K562 (cell line): ENCODE results near the gene CRHR1. TPM values are rescaled to one million over a fixed set of nuclear protein-coding genes. Genes with fewer than 3 reads are reported as not detected.

ENCODE experiments used
- ATAC-seq: fragments of 200-7000 bp; cut with Tn5 transposase; 3 replicates; pipeline ENCODE4 v1.9.1; 2020; ENCODE audit warnings: moderate library complexity
- BruUV-seq: library from RNA; stranded (reverse); fragments of 400-500 nt; replicated peaks from 2 replicates; lab custom pipeline; 2021; lab: Mats Ljungman, UMichigan
- CTCF ChIA-PET: fragments of 300-600 bp; formaldehyde crosslinking; extraction: SDS; loops from one replicate; lab custom pipeline; 2021; ENCODE audit warnings: low intra/inter-chr PET ratio; lab: Yijun Ruan, JAX
- POLR2A ChIA-PET: fragments of 300-600, 350-650 bp; sonication (Branson Sonifier 250); formaldehyde crosslinking; extraction: SDS; loops from one replicate; lab custom pipeline; 2021; ENCODE audit warnings: antibody characterized with exemption, inconsistent platforms; lab: Yijun Ruan, JAX
- DNase-seq, 4 experiments: peaks; one replicate each; pipeline versions ENCODE4 v3.0.0 to v3.0.0-alpha.2; 2011 to 2018; ENCODE audit warnings: low spot score in 3 of 4, mixed read lengths in 3 of 4; ENCODE audit errors: extremely low read depth in 1 of 4
- FAIRE-seq: peaks from 2 replicates; lab custom pipeline; 2011; peaks lifted over from hg19 to GRCh38; lab: Jason Lieb, UNC
- H2AFZ ChIP-seq: 2 replicates; pipeline ENCODE4 v1.6.0; 2011; ENCODE audit warnings: low read depth, low read length, control low read depth, inconsistent platforms
- H3K27ac ChIP-seq: fragments of 200-600 bp; 3 replicates; pipeline ENCODE4 v1.8.0; 2011; ENCODE audit warnings: low read depth, mild to moderate bottlenecking, control low read depth, inconsistent platforms, low read length, moderate library complexity, mixed read lengths; ENCODE audit errors: extremely low read depth
- H3K27me3 ChIP-seq, 2 experiments: fragments of 300-600 bp in 1 of 2; 2 replicates in 1 of 2; 3 replicates in 1 of 2; pipeline versions ENCODE4 v1.6.0 to v1.8.0; 2011; ENCODE audit warnings: inconsistent platforms in 2 of 2, low read length in 2 of 2, mild to moderate bottlenecking in 1 of 2, mixed read lengths in 1 of 2, moderate library complexity in 1 of 2; ENCODE audit not compliant: control insufficient read depth in 2 of 2, insufficient read depth in 2 of 2
- H3K36me3 ChIP-seq: fragments of 300-600 bp; 3 replicates; pipeline ENCODE4 v1.8.0; 2011; ENCODE audit warnings: mild to moderate bottlenecking, low read length, inconsistent platforms; ENCODE audit not compliant: control insufficient read depth, insufficient read depth
- H3K4me1 ChIP-seq, 2 experiments: fragments of 200-600 bp in 1 of 2; replicated peaks in 1 of 2; 2 replicates in 1 of 2; 3 replicates in 1 of 2; pipeline versions ENCODE4 v1.5.1 to v1.8.0; 2011; ENCODE audit warnings: inconsistent platforms in 2 of 2, low read length in 2 of 2, mild to moderate bottlenecking in 1 of 2, mixed read lengths in 1 of 2, moderate library complexity in 1 of 2; ENCODE audit not compliant: control insufficient read depth in 2 of 2, insufficient read depth in 2 of 2
- H3K4me2 ChIP-seq: 2 replicates; pipeline ENCODE4 v1.6.1; 2011; ENCODE audit warnings: low read length, control low read depth, inconsistent platforms, mixed read lengths; ENCODE audit not compliant: insufficient read depth
- H3K4me3 ChIP-seq: fragments of 200-600 bp; sonication (generic), shearing (Covaris generic); 2 replicates; pipeline ENCODE4 v1.5.1; 2016; ENCODE audit warnings: control low read depth, inconsistent platforms
- H3K79me2 ChIP-seq: fragments of 200-600 bp; 3 replicates; pipeline ENCODE4 v1.8.0; 2011; ENCODE audit warnings: low read length, inconsistent platforms; ENCODE audit not compliant: control insufficient read depth, insufficient read depth
- H3K9ac ChIP-seq, 2 experiments: 2 replicates each; pipeline versions ENCODE4 v1.6.0 to v1.6.1; 2011; ENCODE audit warnings: low read depth in 2 of 2, low read length in 2 of 2, control low read depth in 1 of 2, inconsistent platforms in 1 of 2, mild to moderate bottlenecking in 1 of 2, mixed read lengths in 1 of 2; ENCODE audit not compliant: insufficient read depth in 1 of 2
- H3K9me1 ChIP-seq: one replicate; pipeline ENCODE4 v1.6.0; 2011; ENCODE audit warnings: inconsistent platforms, mild to moderate bottlenecking, low read length, moderate library complexity; ENCODE audit not compliant: control insufficient read depth, insufficient read depth
- H3K9me3 ChIP-seq: replicated peaks from 2 replicates; pipeline ENCODE4 v1.5.1; 2011; ENCODE audit warnings: low read depth, low read length, inconsistent platforms; ENCODE audit not compliant: control insufficient read depth, insufficient read depth
- H4K20me1 ChIP-seq: replicated peaks from 2 replicates; pipeline ENCODE4 v1.6.1; 2011; ENCODE audit warnings: low read length, inconsistent platforms, mixed read lengths; ENCODE audit not compliant: control insufficient read depth, insufficient read depth
- CHAMP1 ChIP-seq: fragments of 450-650 bp; IDR thresholded peaks from 2 replicates; pipeline ENCODE4 v1.6.1; 2016; ENCODE audit warnings: mild to moderate bottlenecking
- ETS2 ChIP-seq: IDR thresholded peaks from 2 replicates; pipeline ENCODE4 v1.6.1; 2016; ENCODE audit warnings: borderline replicate concordance, missing genetic modification characterization, mild to moderate bottlenecking, moderate library complexity, missing compliant biosample characterization; ENCODE audit not compliant: poor library complexity, severe bottlenecking
- HEY1 ChIP-seq: fragments of 250-450 bp; sonication (Bioruptor Pico); IDR thresholded peaks from 2 replicates; pipeline ENCODE4 v1.5.0; 2020; ENCODE audit warnings: mild to moderate bottlenecking, moderate library complexity, borderline replicate concordance
- IFI16 ChIP-seq: fragments of 250-450 bp; sonication (Bioruptor Pico); IDR thresholded peaks from 2 replicates; pipeline ENCODE4 v2.1.2; 2022; ENCODE audit warnings: mild to moderate bottlenecking, inconsistent platforms
- KAT8 ChIP-seq: fragments of 450-650 bp; IDR thresholded peaks from 2 replicates; pipeline ENCODE4 v1.6.1; 2016; ENCODE audit warnings: low read depth, mild to moderate bottlenecking
- MTA1 ChIP-seq: fragments of 450-650 bp; IDR thresholded peaks from 2 replicates; pipeline ENCODE4 v1.6.1; 2017; ENCODE audit warnings: borderline replicate concordance
- POLR2H ChIP-seq: IDR thresholded peaks from 2 replicates; pipeline ENCODE4 v1.6.1; 2016; ENCODE audit warnings: missing genetic modification characterization, low read depth, mild to moderate bottlenecking, control low read depth, missing compliant biosample characterization, moderate library complexity
- PTRF ChIP-seq: fragments of 450-650 bp; IDR thresholded peaks from 2 replicates; pipeline ENCODE4 v1.6.1; 2016; ENCODE audit warnings: mild to moderate bottlenecking, missing genetic modification characterization, missing compliant biosample characterization
- ZNF408 ChIP-seq: fragments of 250-450 bp; sonication (Bioruptor Pico); IDR thresholded peaks from 2 replicates; pipeline ENCODE4 v1.4.0; 2020; ENCODE audit warnings: low read depth, mild to moderate bottlenecking, moderate library complexity
- ZNF57 ChIP-seq: fragments of 450-650 bp; formaldehyde crosslinking; IDR thresholded peaks from 2 replicates; pipeline ENCODE4 v1.4.0; 2020; ENCODE audit warnings: mild to moderate bottlenecking, moderate library complexity
- ZNF830 ChIP-seq: fragments of 250-450 bp; sonication (Bioruptor Pico); IDR thresholded peaks from 2 replicates; pipeline ENCODE4 v1.5.0; 2021; ENCODE audit warnings: mild to moderate bottlenecking
- WGBS: fragments of 100-300 bp; shearing (Covaris generic); methylation state at CpG from one replicate; pipeline ENCODE4 v1.1.6; 2016; ENCODE audit warnings: low coverage, mixed read lengths; ENCODE audit not compliant: insufficient coverage; ENCODE audit errors: missing lambda C conversion rate; 5-methylcytosine and 5-hydroxymethylcytosine counted together
- in situ Hi-C: fragments of 300-500 bp; cut with MboI; formaldehyde crosslinking; loops from 4 replicates; pipeline ENCODE4 v1.15.0; 2018; ENCODE audit warnings: inconsistent platforms, mixed read lengths
- intact Hi-C: fragments of 100-400 bp; cut with micrococcal nuclease; formaldehyde crosslinking; loops from 2 replicates; pipeline ENCODE4 v1.14.2; 2022
- polyA plus RNA-seq, 8 experiments: library from polyadenylated mRNA; depleted of rRNA in 4 of 8; stranded (reverse) in 5 of 8; unstranded in 3 of 8; fragments of >200 nt; fragmentation: Nextera tagmentation in 2 of 8; fragmentation: Illumina TruSeq in 1 of 8; extraction: Ambion mirVana in 2 of 8; extraction: Trizol in 1 of 8; gene quantifications; 2 replicates each; pipeline versions ENCODE4 v1.2.1 to v1.2.3, GENCODE V29; 2011 to 2014; ENCODE audit warnings: inconsistent platforms in 1 of 8, missing spikeins in 1 of 8
- total RNA-seq, 7 experiments: library from RNA; depleted of rRNA in 6 of 7; stranded (reverse); fragments of >200 nt in 6 of 7; fragmentation: Illumina TruSeq in 2 of 7; extraction: Trizol in 2 of 7; gene quantifications; 2 replicates each; pipeline versions ENCODE4 v1.2.1 to v1.2.3, GENCODE V29; 2011 to 2021; ENCODE audit warnings: low replicate concordance in 1 of 7
- TF ChIP-seq, protein P1 (sequence below): fragments of 250-450 bp; sonication (Bioruptor Pico); IDR thresholded peaks from 2 replicates; pipeline ENCODE4 v1.6.1; 2021; ENCODE audit warnings: mild to moderate bottlenecking

Gene CRHR1
- total and polyA plus RNA-seq, 9 of the 15 experiments (the other 6 are each of a cell fraction or from before 2014, with no cell fraction given): 0.05 TPM; not detected in 8

DNA sequence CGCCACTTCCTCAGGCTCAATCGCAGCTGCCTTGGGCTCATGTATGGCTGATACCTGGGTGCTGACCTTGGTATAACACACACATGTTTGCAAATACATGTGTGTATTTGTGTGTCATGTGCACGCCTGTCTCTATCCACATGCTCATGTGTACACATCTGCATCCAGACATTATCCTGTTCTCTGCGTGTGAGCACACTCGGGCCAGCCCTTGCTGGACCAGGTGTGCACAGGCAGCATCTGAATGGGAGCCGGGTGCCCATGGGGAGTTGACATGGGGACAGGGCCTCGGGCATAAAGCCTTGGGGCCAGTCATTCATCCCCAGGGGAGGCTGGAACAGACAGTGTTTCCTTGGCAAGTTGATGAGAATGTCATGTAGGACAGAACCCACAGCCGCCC is 29.1 kb upstream of the CRHR1 start:
- FAIRE-seq: no peak
- CTCF ChIA-PET: no interaction called here

More for the DNA sequence above, 29.1 kb upstream of the CRHR1 start:
- no TSS peak for BruUV-seq
- 0% methylated on average over 8 of the region's 8 CpGs for WGBS
- in situ Hi-C loops (no loop called here), intact Hi-C loops (no loop called here)
- no peak overlapping the region for H3K9ac ChIP-seq
- no peak overlapping the region for H2AFZ ChIP-seq
- POLR2A ChIA-PET: no interaction called here
- H3K9me1 ChIP-seq: peaks cover 3% of the 10 kb centered on the region
- no peak overlapping the region for H3K27ac ChIP-seq
- H3K4me3 ChIP-seq: no peak overlapping the region
- H3K36me3 ChIP-seq: no peaks in the 10 kb centered on the region
- no peaks in the 10 kb centered on the region for H3K79me2 ChIP-seq
- peaks cover 0 to 3% of the 10 kb centered on the region in 2 experiments; a peak in 1 of 5 replicates for H3K4me1 ChIP-seq
- no peaks in the 10 kb centered on the region for H4K20me1 ChIP-seq
- no peak for TF ChIP-seq ZNF408 (CRISPR knock-in tag)
- TF ChIP-seq KAT8: no peak
- no peak for TF ChIP-seq IFI16 (CRISPR knock-in tag)
- TF ChIP-seq HEY1 (CRISPR knock-in tag): no peak
- TF ChIP-seq ZNF57: no peak
- TF ChIP-seq PTRF (tag): no peak
- no peak for TF ChIP-seq POLR2H (tag)
- TF ChIP-seq ZNF830 (CRISPR knock-in tag): no peak
- no peak for TF ChIP-seq ETS2
- TF ChIP-seq MTA1: no peak
- TF ChIP-seq, protein P1, sequence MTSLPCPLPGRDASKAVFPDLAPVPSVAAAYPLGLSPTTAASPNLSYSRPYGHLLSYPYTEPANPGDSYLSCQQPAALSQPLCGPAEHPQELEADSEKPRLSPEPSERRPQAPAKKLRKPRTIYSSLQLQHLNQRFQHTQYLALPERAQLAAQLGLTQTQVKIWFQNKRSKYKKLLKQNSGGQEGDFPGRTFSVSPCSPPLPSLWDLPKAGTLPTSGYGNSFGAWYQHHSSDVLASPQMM: no peak
- TF ChIP-seq CHAMP1: no peak
- DNase-seq (no peak), ATAC-seq (no peak)
- H3K9me3 ChIP-seq: no peaks in the 10 kb centered on the region
- peaks cover 12 to 72% of the 10 kb centered on the region in 2 experiments; a peak in 4 of 5 replicates for H3K27me3 ChIP-seq
- no peak overlapping the region for H3K4me2 ChIP-seq
